PFSK-1 (cell line): ENCODE data around the gene PIEZO2.

ENCODE experiments used
- POLR2AphosphoS5 ChIP-seq: IDR thresholded peaks from 2 replicates; pipeline ENCODE4 v1.6.1; 2012; ENCODE audit warnings: low read depth, mild to moderate bottlenecking, control low read depth, low read length, moderate library complexity
- TAF1 ChIP-seq: IDR thresholded peaks from 2 replicates; pipeline ENCODE4 v1.6.1; 2012; ENCODE audit warnings: low read length, control low read depth, borderline replicate concordance; ENCODE audit not compliant: insufficient read depth
- TF ChIP-seq, protein P1 (sequence below), 2 experiments: IDR thresholded peaks; 2 replicates each; pipeline versions ENCODE4 v1.6.1 to v1.8.0; 2011 to 2012; ENCODE audit warnings: low read depth in 2 of 2, low read length in 2 of 2, control low read depth in 1 of 2, inconsistent platforms in 1 of 2, mild to moderate bottlenecking in 1 of 2, moderate library complexity in 1 of 2; ENCODE audit not compliant: insufficient read depth in 1 of 2

DNA sequence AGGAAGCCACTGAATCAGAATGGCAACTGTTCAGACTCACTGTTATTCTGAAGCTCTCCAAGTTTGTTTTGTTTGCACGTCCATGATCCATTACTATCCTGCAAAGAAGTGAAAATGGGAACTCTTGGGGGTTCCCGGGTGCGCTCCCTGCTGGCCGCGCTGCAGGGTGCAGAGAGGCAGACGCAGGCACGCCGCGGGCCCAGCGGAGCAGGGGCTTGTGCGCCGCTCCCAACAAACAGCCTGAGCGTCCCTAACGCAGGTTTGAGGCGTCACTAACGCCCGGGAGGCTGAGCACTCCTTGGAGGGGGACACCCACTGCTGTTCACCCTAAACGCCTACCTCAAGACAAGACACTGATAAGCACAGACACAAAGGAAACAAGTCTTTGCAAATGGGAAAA, 14.3 kb upstream of the PIEZO2 start:
- TF ChIP-seq, protein P1, sequence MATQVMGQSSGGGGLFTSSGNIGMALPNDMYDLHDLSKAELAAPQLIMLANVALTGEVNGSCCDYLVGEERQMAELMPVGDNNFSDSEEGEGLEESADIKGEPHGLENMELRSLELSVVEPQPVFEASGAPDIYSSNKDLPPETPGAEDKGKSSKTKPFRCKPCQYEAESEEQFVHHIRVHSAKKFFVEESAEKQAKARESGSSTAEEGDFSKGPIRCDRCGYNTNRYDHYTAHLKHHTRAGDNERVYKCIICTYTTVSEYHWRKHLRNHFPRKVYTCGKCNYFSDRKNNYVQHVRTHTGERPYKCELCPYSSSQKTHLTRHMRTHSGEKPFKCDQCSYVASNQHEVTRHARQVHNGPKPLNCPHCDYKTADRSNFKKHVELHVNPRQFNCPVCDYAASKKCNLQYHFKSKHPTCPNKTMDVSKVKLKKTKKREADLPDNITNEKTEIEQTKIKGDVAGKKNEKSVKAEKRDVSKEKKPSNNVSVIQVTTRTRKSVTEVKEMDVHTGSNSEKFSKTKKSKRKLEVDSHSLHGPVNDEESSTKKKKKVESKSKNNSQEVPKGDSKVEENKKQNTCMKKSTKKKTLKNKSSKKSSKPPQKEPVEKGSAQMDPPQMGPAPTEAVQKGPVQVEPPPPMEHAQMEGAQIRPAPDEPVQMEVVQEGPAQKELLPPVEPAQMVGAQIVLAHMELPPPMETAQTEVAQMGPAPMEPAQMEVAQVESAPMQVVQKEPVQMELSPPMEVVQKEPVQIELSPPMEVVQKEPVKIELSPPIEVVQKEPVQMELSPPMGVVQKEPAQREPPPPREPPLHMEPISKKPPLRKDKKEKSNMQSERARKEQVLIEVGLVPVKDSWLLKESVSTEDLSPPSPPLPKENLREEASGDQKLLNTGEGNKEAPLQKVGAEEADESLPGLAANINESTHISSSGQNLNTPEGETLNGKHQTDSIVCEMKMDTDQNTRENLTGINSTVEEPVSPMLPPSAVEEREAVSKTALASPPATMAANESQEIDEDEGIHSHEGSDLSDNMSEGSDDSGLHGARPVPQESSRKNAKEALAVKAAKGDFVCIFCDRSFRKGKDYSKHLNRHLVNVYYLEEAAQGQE (IDR thresholded peaks at IDR 0.05; ENCODE audit: insufficient read depth in 1 of 2, low read depth in 2 of 2, low read length in 2 of 2) = no peak
- TF ChIP-seq POLR2AphosphoS5 (no peak), TAF1 (no peak)
